HepG2 (cell line): ENCODE results near the gene NOXO1. TPM values are rescaled to one million over a fixed set of nuclear protein-coding genes. Genes with fewer than 3 reads are reported as not detected.

ENCODE experiments used
- ATF5 ChIP-seq: sonication (generic); formaldehyde crosslinking; IDR thresholded peaks from 2 replicates; pipeline ENCODE4 v1.4.0; 2020; ENCODE audit warnings: mild to moderate bottlenecking, low read depth, missing genetic modification reagents
- CEBPG ChIP-seq: IDR thresholded peaks from 2 replicates; pipeline ENCODE4 v1.6.1; 2016
- GABPA ChIP-seq, 2 experiments: IDR thresholded peaks; 2 replicates each; pipeline ENCODE4 v1.6.1; 2011 to 2016; ENCODE audit warnings: low read depth in 2 of 2, low read length in 1 of 2, missing biosample characterization in 1 of 2, missing genetic modification characterization in 1 of 2
- NFE2L1 ChIP-seq: sonication (generic); formaldehyde crosslinking; IDR thresholded peaks from 2 replicates; pipeline ENCODE4 v1.4.0; 2020; ENCODE audit warnings: missing genetic modification reagents, mild to moderate bottlenecking, borderline replicate concordance
- NFE2L2 ChIP-seq: fragments of 150-350 bp; IDR thresholded peaks from 2 replicates; pipeline ENCODE4 v1.6.1; 2014; ENCODE audit warnings: low read length
- PTBP1 ChIP-seq: fragments of 200-400 bp; formaldehyde crosslinking; IDR thresholded peaks from 2 replicates; pipeline ENCODE4 v1.6.1; 2018; ENCODE audit warnings: low read length, low read depth; ENCODE audit not compliant: poor library complexity, severe bottlenecking
- SALL2 ChIP-seq: sonication (generic); formaldehyde crosslinking; IDR thresholded peaks from 2 replicates; pipeline ENCODE4 v1.8.1; 2023; ENCODE audit warnings: mild to moderate bottlenecking, missing genetic modification reagents, inconsistent platforms
- STAT5B ChIP-seq: sonication (generic); formaldehyde crosslinking; IDR thresholded peaks from 2 replicates; pipeline ENCODE4 v1.4.0; 2020; ENCODE audit warnings: missing genetic modification reagents
- TBL1XR1 ChIP-seq: fragments of 150-350 bp; IDR thresholded peaks from 2 replicates; pipeline ENCODE4 v1.6.1; 2014; ENCODE audit warnings: borderline replicate concordance, low read length; ENCODE audit not compliant: partially characterized antibody
- TEAD3 ChIP-seq: optimal IDR thresholded peaks from 2 replicates; pipeline ENCODE3; 2016; ENCODE audit warnings: borderline replicate concordance
- THYN1 ChIP-seq: sonication (generic); formaldehyde crosslinking; IDR thresholded peaks from 2 replicates; pipeline ENCODE4 v1.8.1; 2023; ENCODE audit warnings: low read depth, mild to moderate bottlenecking, moderate library complexity, missing genetic modification reagents, borderline replicate concordance
- ZBTB38 ChIP-seq: sonication (generic); formaldehyde crosslinking; IDR thresholded peaks from 2 replicates; pipeline ENCODE4 v1.5.1; 2020; ENCODE audit warnings: mild to moderate bottlenecking, missing genetic modification reagents
- ZBTB8A ChIP-seq: sonication (generic); formaldehyde crosslinking; IDR thresholded peaks from 2 replicates; pipeline ENCODE4 v1.4.0; 2020; ENCODE audit warnings: mild to moderate bottlenecking, low read depth, missing genetic modification reagents, borderline replicate concordance
- ZFAT ChIP-seq: sonication (generic); formaldehyde crosslinking; conservative IDR thresholded peaks from 2 replicates; pipeline ENCODE4 v1.8.1; 2023; ENCODE audit warnings: missing genetic modification reagents, inconsistent platforms
- ZHX1 ChIP-seq: sonication (generic); formaldehyde crosslinking; IDR thresholded peaks from 2 replicates; pipeline ENCODE4 v1.8.1; 2022; ENCODE audit warnings: low read depth, mild to moderate bottlenecking, missing genetic modification reagents
- ZKSCAN1 ChIP-seq: fragments of 150-350 bp; IDR thresholded peaks from 2 replicates; pipeline ENCODE4 v1.6.1; 2014; ENCODE audit warnings: low read length
- ZNF24 ChIP-seq: fragments of 450-650 bp; IDR thresholded peaks from 2 replicates; pipeline ENCODE4 v1.6.1; 2017; ENCODE audit warnings: antibody characterized with exemption, mild to moderate bottlenecking
- ZNF263 ChIP-seq: sonication (generic); formaldehyde crosslinking; IDR thresholded peaks from 2 replicates; pipeline ENCODE4 v1.4.0; 2020; ENCODE audit warnings: missing genetic modification reagents
- ZNF776 ChIP-seq: sonication (generic); formaldehyde crosslinking; IDR thresholded peaks from 2 replicates; pipeline ENCODE4 v1.4.0; 2020; ENCODE audit warnings: mild to moderate bottlenecking, missing genetic modification reagents
- ZNF780A ChIP-seq: sonication (generic); formaldehyde crosslinking; IDR thresholded peaks from 2 replicates; pipeline ENCODE4 v1.8.0; 2022; ENCODE audit warnings: mild to moderate bottlenecking, missing genetic modification reagents, moderate library complexity
- polyA plus RNA-seq, 8 experiments: library from polyadenylated mRNA; depleted of rRNA in 3 of 8; stranded (reverse) in 7 of 8; unstranded in 1 of 8; fragments of >200 nt; fragmentation: Illumina TruSeq in 4 of 8; extraction: Trizol in 4 of 8; gene quantifications; 2 replicates each; pipeline versions ENCODE4 v1.2.1 to v1.2.3, GENCODE V29; 2011 to 2016; ENCODE audit warnings: low read depth in 4 of 8, missing spikeins in 1 of 8, mixed read lengths in 1 of 8; ENCODE audit not compliant: insufficient read depth in 1 of 8
- total RNA-seq, 5 experiments: library from RNA; depleted of rRNA; stranded (reverse); fragments of >200 nt; fragmentation: Illumina TruSeq; extraction: Trizol; gene quantifications; 2 replicates each; pipeline ENCODE4 v1.2.3, GENCODE V29; 2016; ENCODE audit warnings: low read depth in 1 of 5
- TF ChIP-seq, protein P1 (sequence below): sonication (generic); formaldehyde crosslinking; IDR thresholded peaks from 2 replicates; pipeline ENCODE4 v1.5.0; 2020; ENCODE audit warnings: mild to moderate bottlenecking, missing genetic modification reagents
- TF ChIP-seq, protein P2 (sequence below): sonication (generic); formaldehyde crosslinking; IDR thresholded peaks from 2 replicates; pipeline ENCODE4 v1.5.0; 2020; ENCODE audit warnings: missing genetic modification reagents, mild to moderate bottlenecking, borderline replicate concordance

Gene NOXO1
- total and polyA plus RNA-seq, 2 of the 13 experiments (the other 11 are each of a cell fraction or from before 2014, with no cell fraction given), result 0.69 to 1.4 TPM

DNA sequence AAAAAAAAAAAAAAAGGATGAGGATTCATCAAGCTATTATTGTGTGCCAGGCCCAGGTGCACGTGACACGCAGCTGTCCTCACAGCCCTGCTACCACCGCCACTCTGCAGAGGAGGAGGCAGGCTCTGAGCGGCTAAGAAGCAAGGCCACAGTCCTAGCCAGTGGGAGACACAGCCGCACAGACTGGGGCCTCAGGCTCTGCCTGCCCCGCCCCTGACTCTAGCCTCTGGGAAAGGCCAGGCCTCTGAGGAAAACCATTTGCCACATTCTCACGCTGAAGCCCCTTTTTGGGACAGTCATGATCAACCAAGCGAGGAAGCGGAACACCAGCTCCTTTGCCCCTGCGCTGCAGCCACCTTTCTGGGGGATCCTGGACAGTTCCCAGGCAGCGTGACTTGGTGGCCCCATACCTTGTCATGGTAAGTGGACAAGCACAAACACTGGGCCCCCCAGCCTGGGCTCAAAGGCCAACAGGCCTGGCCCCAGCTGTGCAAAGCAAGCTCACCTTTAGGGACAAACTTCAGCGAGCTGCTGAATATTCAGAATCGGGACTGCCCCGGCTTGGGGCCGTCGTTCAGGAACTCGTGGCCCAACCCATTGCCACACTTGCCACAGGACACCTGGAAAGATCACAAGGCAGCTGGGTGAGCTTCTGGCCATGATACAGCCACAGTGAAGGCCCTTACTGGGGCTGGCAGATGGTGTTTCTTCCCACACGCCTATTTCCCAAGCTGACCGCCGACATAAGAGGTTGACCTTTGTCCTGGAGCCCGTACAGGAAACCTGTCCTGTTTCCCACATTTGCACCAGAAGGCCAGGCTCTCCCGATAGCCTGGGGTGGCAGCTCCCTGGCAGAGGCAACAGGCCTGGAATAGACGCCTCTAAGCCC, 40.8 kb downstream of the NOXO1 start (continued):
- TF ChIP-seq SALL2 (CRISPR knock-in tag), result 0 out of 2 replicates have a peak, but pooled peaks have one; percentile 20
- peak; percentile 86 for TF ChIP-seq ZNF776 (CRISPR knock-in tag)
- TF ChIP-seq PTBP1, result peak; percentile 22
- no peak; the same call in 1 of the 2 replicates for TF ChIP-seq ZNF780A (CRISPR knock-in tag)
- TF ChIP-seq ZBTB38 (CRISPR knock-in tag), result peak; percentile 74; the same call in 1 of the 2 replicates
- no peak for TF ChIP-seq STAT5B
- no peak for TF ChIP-seq NFE2L2
- TF ChIP-seq TBL1XR1, result no peak
- TF ChIP-seq CEBPG (CRISPR knock-in tag), result peak; percentile 57
- no peak for TF ChIP-seq NFE2L1
- no peak for TF ChIP-seq ZFAT (CRISPR knock-in tag)
- TF ChIP-seq ZKSCAN1, result no peak
- TF ChIP-seq GABPA (IDR thresholded peaks at IDR 0.05; ENCODE audit: low read depth, low read length), result no peak
- 0 out of 2 replicates have a peak, but pooled peaks have one; percentile 6 for TF ChIP-seq GABPA (CRISPR knock-in tag; IDR thresholded peaks at IDR 0.05; ENCODE audit: low read depth)
- TF ChIP-seq ATF5, result 0 out of 2 replicates have a peak, but pooled peaks have one; percentile 31
- TF ChIP-seq ZHX1 (CRISPR knock-in tag), result no peak
- TF ChIP-seq TEAD3 (CRISPR knock-in tag), result peak; percentile 23
- no peak for TF ChIP-seq THYN1
- TF ChIP-seq, protein P1, sequence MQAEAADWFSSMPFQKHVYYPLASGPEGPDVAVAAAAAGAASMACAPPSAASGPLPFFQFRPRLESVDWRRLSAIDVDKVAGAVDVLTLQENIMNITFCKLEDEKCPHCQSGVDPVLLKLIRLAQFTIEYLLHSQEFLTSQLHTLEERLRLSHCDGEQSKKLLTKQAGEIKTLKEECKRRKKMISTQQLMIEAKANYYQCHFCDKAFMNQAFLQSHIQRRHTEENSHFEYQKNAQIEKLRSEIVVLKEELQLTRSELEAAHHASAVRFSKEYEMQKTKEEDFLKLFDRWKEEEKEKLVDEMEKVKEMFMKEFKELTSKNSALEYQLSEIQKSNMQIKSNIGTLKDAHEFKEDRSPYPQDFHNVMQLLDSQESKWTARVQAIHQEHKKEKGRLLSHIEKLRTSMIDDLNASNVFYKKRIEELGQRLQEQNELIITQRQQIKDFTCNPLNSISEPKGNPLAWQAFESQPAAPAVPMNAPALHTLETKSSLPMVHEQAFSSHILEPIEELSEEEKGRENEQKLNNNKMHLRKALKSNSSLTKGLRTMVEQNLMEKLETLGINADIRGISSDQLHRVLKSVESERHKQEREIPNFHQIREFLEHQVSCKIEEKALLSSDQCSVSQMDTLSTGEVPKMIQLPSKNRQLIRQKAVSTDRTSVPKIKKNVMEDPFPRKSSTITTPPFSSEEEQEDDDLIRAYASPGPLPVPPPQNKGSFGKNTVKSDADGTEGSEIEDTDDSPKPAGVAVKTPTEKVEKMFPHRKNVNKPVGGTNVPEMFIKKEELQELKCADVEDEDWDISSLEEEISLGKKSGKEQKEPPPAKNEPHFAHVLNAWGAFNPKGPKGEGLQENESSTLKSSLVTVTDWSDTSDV, result no peak
- TF ChIP-seq, protein P2, sequence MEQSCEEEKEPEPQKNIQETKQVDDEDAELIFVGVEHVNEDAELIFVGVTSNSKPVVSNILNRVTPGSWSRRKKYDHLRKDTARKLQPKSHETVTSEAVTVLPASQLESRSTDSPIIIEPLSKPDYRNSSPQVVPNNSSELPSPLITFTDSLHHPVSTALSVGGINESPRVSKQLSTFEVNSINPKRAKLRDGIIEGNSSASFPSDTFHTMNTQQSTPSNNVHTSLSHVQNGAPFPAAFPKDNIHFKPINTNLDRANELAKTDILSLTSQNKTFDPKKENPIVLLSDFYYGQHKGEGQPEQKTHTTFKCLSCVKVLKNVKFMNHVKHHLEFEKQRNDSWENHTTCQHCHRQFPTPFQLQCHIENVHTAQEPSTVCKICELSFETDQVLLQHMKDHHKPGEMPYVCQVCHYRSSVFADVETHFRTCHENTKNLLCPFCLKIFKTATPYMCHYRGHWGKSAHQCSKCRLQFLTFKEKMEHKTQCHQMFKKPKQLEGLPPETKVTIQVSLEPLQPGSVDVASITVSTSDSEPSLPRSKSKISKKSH (CRISPR knock-in tag), result no peak
- TF ChIP-seq ZNF24, result no peak
- TF ChIP-seq ZNF263 (CRISPR knock-in tag), result no peak; the same call in 1 of the 2 replicates
- no peak for TF ChIP-seq ZBTB8A (CRISPR knock-in tag)
